ENCODE measurements around the gene DRAM2.

- TF ChIP-seq CTCF (IDR thresholded peaks at IDR 0.05; ENCODE audit: poor library complexity) (no peak), EZH2 (IDR thresholded peaks at IDR 0.05; ENCODE audit: borderline replicate concordance) (no peak), EZH2phosphoT487 (IDR thresholded peaks at IDR 0.05; ENCODE audit: low read depth, severe bottlenecking, unreplicated experiment) (no peak)
Observed at GRCh38 chr1:111141245-111142220, 1.6 kb upstream of the DRAM2 start.
